Endodermal cell (in vitro differentiated cells): ENCODE results near the gene SLC1A7. TPM values are rescaled to one million over a fixed set of nuclear protein-coding genes. Genes with fewer than 3 reads are reported as not detected.
A peak's percentile ranks its signal among the peaks of the same experiment; 100 is the strongest.

ENCODE experiments used
- DNase-seq: peaks from one replicate; pipeline ENCODE4 v3.0.0-alpha.2; 2017
- H3K27ac ChIP-seq: 2 replicates; pipeline ENCODE4 v1.5.1; 2013; ENCODE audit warnings: mild to moderate bottlenecking, low read depth, low read length, moderate library complexity
- H3K27me3 ChIP-seq: 2 replicates; pipeline ENCODE4 v1.6.1; 2013; ENCODE audit warnings: mild to moderate bottlenecking, low read length, moderate library complexity; ENCODE audit not compliant: insufficient read depth, control insufficient read depth, poor library complexity, severe bottlenecking
- H3K36me3 ChIP-seq: 2 replicates; pipeline ENCODE4 v1.7.0; 2013; ENCODE audit warnings: mild to moderate bottlenecking, low read length, moderate library complexity; ENCODE audit not compliant: control insufficient read depth, insufficient read depth
- H3K4me1 ChIP-seq: one replicate; pipeline ENCODE4 v1.7.0; 2013; ENCODE audit warnings: low read length; ENCODE audit not compliant: control insufficient read depth, insufficient read depth
- H3K4me3 ChIP-seq: 2 replicates; pipeline ENCODE4 v1.5.1; 2013; ENCODE audit warnings: mild to moderate bottlenecking, low read length, moderate library complexity
- H3K9ac ChIP-seq: 2 replicates; pipeline ENCODE4 v1.6.1; 2013; ENCODE audit warnings: mild to moderate bottlenecking, low read length, moderate library complexity; ENCODE audit not compliant: poor library complexity, severe bottlenecking; ENCODE audit errors: extremely low read depth
- H3K9me3 ChIP-seq: 2 replicates; pipeline ENCODE4 v1.6.1; 2013; ENCODE audit warnings: mild to moderate bottlenecking, low read length, moderate library complexity; ENCODE audit not compliant: control insufficient read depth
- H3K27ac Mint-ChIP-seq: 2 replicates; pipeline ENCODE4 v1.8.0; 2020; ENCODE audit warnings: mixed read lengths
- H3K27me3 Mint-ChIP-seq: 2 replicates; pipeline ENCODE4 v1.8.0; 2021; ENCODE audit warnings: mild to moderate bottlenecking, mixed read lengths; ENCODE audit not compliant: insufficient read depth
- H3K36me3 Mint-ChIP-seq: 2 replicates; pipeline ENCODE4 v1.8.0; 2020; ENCODE audit warnings: low read depth, mixed read lengths
- H3K4me1 Mint-ChIP-seq: 2 replicates; pipeline ENCODE4 v1.8.0; 2020; ENCODE audit warnings: mixed read lengths
- H3K4me3 Mint-ChIP-seq: 2 replicates; pipeline ENCODE4 v1.8.0; 2020; ENCODE audit warnings: mild to moderate bottlenecking, moderate library complexity, mixed read lengths
- H3K9me3 Mint-ChIP-seq: 2 replicates; pipeline ENCODE4 v1.8.0; 2020; ENCODE audit warnings: mild to moderate bottlenecking, mixed read lengths
- WGBS, 2 experiments: methylation state at CpG; one replicate each; pipeline versions ENCODE4 v1.1.5 to v1.1.7; 2013; ENCODE audit warnings: missing lambda C conversion rate in 2 of 2, mixed read lengths in 1 of 2; ENCODE audit not compliant: insufficient coverage in 1 of 2, insufficient read length in 1 of 2; 5-methylcytosine and 5-hydroxymethylcytosine counted together
- total RNA-seq, 2 donors: library from RNA; stranded (reverse); fragmentation: NEBNext Ultra II Directional in 1 of 2; extraction: Animal tissue kit (Norgen Biotek cat#: 25700) in 1 of 2; gene quantifications; 2 replicates in 1 of 2; 3 replicates in 1 of 2; pipeline ENCODE4 v1.2.1, GENCODE V29; 2021
- TF ChIP-seq, protein P1 (sequence below): fragments of 200-600 bp; sonication (generic); conservative IDR thresholded peaks from 2 replicates; pipeline ENCODE4 v1.5.0; 2021; ENCODE audit warnings: antibody characterized with exemption, mild to moderate bottlenecking

SLC1A7 gene
- total RNA-seq, 2 donors from 2014 or later, result 1.7 to 2.3 TPM

DNA sequence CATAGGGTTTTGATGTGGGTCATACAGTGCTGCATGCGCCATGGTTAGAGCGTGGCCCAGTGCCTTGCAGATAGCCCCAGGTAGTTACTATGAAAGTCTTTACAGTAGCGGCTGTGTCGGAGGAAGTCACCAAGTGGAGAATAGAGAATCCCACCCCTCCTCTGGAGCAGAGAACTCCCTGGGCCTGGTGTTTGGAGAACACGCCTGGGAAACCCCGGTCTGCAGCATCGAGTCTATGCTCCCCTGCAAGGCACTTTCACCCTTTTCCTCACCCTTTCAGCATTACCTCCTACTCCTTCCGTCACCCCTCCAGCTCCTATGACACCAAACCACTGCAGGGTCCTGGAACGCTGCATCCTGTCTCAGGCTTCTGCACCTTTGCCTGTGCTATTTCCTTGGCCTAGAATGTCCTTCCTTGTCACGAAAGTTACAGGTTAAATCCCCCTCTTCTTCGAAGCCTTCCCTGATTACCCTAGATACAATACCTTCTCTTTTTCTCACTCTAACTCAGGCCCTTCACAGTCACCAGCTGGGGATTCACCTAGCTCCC lies 2.7 kb upstream of the SLC1A7 start:
- Mint-ChIP-seq H3K4me1 (peaks cover 41% of the 10 kb centered on the region), H3K27ac (peak overlapping the region; percentile 4)
- 83 to 88% methylated on average over 8 to 11 of the region's 11 CpGs for WGBS, 2 experiments

DNA sequence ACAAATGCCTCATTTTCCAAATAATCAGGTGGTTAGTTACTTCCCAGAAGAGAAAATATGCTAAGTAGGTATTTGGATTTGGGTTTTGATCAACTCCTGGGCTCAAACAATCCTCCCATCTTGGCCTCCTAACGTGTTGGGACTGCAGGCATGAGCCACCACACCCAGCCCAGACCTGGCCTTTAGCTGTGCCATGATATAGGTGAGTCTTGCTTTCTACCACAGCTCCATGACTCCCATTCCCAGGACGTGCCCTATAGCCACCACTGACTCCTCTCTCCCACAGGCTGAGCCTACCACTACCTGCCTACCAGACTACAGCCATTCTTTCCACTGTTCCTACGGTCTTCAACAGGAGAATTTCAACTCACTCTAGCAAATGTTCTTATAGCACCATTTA lies 1.8 kb upstream of the SLC1A7 start:
- no peak overlapping the region for H3K27ac Mint-ChIP-seq
- DNase-seq, result no peak
- peaks cover 17% of the 10 kb centered on the region for H3K4me1 ChIP-seq
- H3K36me3 Mint-ChIP-seq, result no peaks in the 10 kb centered on the region
- no peak overlapping the region for H3K4me3 ChIP-seq
- H3K27ac ChIP-seq, result no peak overlapping the region
- H3K27me3 Mint-ChIP-seq, result peaks cover 4% of the 10 kb centered on the region
- no peak overlapping the region for H3K4me3 Mint-ChIP-seq
- no peak overlapping the region for H3K9ac ChIP-seq
- TF ChIP-seq, protein P1, sequence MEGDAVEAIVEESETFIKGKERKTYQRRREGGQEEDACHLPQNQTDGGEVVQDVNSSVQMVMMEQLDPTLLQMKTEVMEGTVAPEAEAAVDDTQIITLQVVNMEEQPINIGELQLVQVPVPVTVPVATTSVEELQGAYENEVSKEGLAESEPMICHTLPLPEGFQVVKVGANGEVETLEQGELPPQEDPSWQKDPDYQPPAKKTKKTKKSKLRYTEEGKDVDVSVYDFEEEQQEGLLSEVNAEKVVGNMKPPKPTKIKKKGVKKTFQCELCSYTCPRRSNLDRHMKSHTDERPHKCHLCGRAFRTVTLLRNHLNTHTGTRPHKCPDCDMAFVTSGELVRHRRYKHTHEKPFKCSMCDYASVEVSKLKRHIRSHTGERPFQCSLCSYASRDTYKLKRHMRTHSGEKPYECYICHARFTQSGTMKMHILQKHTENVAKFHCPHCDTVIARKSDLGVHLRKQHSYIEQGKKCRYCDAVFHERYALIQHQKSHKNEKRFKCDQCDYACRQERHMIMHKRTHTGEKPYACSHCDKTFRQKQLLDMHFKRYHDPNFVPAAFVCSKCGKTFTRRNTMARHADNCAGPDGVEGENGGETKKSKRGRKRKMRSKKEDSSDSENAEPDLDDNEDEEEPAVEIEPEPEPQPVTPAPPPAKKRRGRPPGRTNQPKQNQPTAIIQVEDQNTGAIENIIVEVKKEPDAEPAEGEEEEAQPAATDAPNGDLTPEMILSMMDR, result no peak
- H3K4me1 Mint-ChIP-seq, result peaks cover 44% of the 10 kb centered on the region
- WGBS, 2 experiments, result 80 to 100% methylated on average over 2 to 3 of the region's 3 CpGs
- H3K9me3 Mint-ChIP-seq, result no peaks in the 10 kb centered on the region
- H3K27me3 ChIP-seq, result no peaks in the 10 kb centered on the region
- no peaks in the 10 kb centered on the region for H3K9me3 ChIP-seq
- no peaks in the 10 kb centered on the region for H3K36me3 ChIP-seq

More for the DNA sequence above, 2.7 kb upstream of the SLC1A7 start:
- no peaks in the 10 kb centered on the region for H3K36me3 Mint-ChIP-seq
- Histone ChIP-seq H3K36me3 (no peaks in the 10 kb centered on the region), H3K9ac (no peak overlapping the region), H3K27me3 (no peaks in the 10 kb centered on the region), H3K27ac (no peak overlapping the region), H3K4me3 (no peak overlapping the region), H3K4me1 (peaks cover 17% of the 10 kb centered on the region), H3K9me3 (no peaks in the 10 kb centered on the region)
- DNase-seq, result no peak
- TF ChIP-seq, protein P1, result no peak
- peaks cover 4% of the 10 kb centered on the region for H3K27me3 Mint-ChIP-seq
- H3K9me3 Mint-ChIP-seq, result no peaks in the 10 kb centered on the region
- H3K4me3 Mint-ChIP-seq, result no peak overlapping the region

DNA sequence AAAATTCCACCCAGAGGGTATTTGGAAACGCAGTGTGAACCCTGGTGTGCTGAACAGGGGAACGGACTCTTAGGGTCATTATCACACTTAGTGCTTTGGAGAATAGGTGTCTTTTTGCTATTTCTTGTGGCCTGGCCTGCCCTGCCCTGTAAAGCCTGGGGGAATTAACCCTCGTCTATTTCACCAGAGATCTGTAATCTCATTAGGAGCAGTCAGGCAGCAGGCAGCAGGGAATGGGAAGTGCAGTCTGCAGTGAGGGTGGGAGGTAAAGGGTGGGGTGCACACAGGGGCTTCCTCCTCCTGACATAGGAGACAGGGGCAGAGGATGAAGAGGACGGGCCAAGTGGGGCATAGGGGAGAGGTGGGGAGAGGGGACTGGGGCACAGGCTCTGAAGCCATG lies 1.1 kb upstream of the SLC1A7 start:
- Histone ChIP-seq H3K4me1 (peaks cover 17% of the 10 kb centered on the region), H3K36me3 (no peaks in the 10 kb centered on the region), H3K27ac (no peak overlapping the region), H3K9ac (no peak overlapping the region), H3K4me3 (no peak overlapping the region), H3K27me3 (no peaks in the 10 kb centered on the region), H3K9me3 (no peaks in the 10 kb centered on the region)
- Mint-ChIP-seq H3K4me1 (peaks cover 44% of the 10 kb centered on the region), H3K9me3 (peaks cover 4% of the 10 kb centered on the region), H3K36me3 (no peaks in the 10 kb centered on the region), H3K27ac (no peak overlapping the region), H3K4me3 (no peak overlapping the region), H3K27me3 (peaks cover 3% of the 10 kb centered on the region)
- TF ChIP-seq, protein P1, result no peak
- WGBS, 2 experiments, result 70 to 95% methylated on average over 2 to 4 of the region's 4 CpGs
- DNase-seq, result no peak
